DMS 273 treated with DMSO at 0.1 percent for 48 hours (cell line): Measurements from ENCODE around the gene SNTG2.
"Not testable (repeated sequence)": the region's sequence is repeated elsewhere in the genome, so short reads cannot be mapped to it uniquely, and the experiment has no call there.

ENCODE experiments used
- DNase-seq: peaks from one replicate; lab custom pipeline; 2025; lab: John Stamatoyannopoulos, UW

The SNTG2 gene

DNA sequence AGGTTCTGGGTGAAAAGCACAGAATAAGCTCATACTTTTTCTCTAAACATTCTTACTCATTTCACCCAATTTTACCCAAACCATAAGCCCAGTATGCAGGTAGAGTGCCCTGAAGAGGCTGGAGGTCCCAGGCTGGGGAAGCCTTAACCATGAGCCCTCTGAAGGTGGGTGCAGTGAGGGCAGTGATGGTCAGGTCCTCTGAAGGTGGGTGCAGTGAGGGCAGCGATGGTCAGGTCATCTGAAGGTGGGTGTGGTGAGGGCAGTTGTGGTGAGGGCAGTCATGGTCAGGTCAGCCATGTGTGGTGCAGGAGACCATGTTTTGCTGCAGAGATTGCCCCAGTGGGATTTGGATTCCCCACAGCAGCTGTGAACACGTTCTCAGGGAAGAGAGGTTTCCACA lies 148.8 kb downstream of the SNTG2 start:
- no peak for DNase-seq

DNA sequence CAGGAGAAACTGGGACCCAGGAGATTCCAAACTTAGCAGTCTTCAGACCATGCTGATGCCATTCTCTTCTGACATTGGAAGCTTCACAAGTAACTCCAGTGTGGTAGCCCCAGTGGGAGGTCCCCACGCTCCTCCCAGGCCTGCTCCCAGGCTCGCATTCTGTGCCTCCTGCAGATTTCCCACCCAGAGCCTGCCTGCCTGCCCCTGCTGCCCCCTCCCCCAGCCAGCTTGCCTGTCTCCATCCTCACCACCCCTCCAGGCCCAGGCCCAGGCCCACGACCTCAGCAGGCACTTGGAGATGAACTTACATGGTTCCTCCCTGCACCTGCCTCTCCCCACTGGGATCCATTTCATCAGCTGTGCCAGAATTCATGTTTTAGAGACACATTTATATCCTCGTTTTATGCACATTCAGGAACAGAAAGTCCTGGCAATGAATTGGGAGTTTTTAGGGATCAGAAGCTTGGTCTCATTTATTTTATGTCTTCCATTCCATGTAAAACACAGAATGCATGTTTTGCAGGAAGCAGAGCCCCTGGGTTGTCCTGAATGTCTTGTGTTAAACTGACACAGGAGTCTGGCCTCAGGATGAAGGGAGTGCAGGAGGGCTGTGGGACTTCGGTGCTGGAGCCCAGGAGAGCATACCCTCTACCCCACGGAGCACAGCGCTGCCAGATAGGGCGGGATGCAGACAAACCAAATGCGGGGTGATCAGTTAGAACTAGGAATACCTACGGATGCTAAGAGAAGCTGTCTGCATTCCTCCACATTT lies 150.5 kb downstream of the SNTG2 start:
- no peak for DNase-seq

DNA sequence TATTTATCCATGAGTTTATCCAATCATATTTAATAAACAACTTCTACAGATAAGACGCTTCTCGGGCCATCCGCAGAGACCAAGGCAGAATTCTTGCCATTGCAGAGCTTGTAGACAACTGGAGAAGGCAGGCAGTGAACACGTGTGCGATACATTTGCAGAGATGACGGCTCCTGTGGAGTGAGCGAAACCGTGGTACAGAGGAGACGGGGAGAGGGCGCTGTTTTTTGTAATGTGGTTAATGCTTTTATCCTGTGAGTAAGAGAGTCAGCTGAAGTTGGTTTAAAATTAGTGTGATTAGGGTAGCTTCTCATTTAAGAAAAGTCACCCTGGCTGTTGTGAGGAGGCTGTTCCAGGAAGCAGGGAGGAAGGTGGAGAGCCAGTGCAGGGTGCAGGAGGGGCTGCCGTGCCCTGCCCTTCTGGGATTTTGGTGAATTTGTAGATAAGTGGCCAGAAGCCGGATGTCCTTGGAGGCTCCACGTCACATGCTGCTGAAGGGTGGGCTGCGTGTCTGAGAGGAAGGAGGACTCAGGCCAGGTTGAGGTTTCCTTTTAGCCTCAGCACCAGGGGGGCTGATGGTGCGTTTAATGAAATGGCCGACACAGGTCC lies 151.4 kb downstream of the SNTG2 start:
- no peak for DNase-seq

DNA sequence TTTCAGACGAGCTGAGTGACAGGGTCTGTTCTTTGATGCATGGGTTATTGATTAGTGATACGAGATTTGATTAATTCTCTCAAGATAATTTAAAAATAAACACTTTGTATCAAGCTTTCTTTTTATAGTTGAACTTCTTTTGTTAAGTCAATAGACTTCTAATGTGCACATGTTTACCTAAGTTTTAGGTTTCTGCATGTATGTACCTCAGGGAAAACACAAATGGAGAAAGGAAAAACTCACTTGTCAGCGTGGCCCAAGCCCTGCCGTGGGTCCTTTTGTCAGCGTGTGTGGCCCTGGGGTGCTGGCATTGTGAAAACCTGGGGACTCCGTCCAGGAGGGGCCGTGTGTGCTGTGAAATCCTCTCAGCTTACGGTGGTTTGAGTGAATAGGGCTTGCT lies 153.7 kb downstream of the SNTG2 start:
- DNase-seq: no peak

DNA sequence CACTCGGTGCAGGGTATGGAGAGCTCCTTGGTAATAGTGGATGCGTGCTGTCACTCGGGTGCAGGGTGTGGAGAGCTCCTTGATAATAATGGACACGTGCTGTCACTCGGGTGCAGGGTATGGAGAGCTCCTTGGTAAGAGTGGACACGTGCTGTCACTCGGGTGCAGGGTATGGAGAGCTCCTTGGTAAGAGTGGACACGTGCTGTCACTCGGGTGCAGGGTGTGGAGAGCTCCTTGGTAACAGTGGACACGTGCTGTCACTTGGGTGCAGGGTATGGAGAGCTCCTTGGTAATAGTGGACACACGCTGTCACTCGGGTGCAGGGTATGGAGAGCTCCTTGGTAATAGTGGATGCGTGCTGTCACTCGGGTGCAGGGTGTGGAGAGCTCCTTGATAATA lies 155.7 kb downstream of the SNTG2 start:
- not testable (repeated sequence) for DNase-seq

DNA sequence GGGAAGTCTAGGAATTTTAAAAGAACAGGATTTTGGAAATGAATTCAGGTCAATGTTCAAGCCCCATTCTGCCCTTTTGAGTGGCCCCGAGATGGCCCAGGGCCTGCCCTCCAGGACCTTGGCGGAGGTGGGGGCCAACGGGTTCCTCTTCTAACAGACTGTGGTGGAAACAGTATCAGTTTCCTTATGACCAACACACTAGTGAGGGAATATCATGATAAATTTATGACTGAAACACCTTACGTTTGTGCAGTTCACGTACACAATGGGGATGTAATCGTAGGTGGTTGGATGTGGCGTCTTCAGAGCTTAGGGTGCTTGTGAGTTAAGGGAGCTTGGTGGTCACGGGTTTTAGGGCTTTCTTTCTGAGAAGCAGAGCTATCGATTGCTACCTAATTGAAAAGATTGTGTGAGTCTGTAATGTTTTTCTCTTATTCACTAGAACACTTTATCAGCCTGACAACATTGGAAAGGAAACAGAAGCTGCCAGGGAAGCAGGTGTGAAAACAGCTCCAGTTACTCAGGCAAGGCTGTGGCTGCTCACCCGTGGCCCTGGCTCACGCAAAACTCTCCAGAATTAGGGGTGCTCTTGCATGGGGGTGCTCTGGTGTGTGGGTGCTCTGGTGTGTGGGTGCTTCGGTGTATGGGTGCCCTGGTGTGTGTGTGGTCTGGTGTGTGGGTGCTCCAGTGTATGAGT lies 165.3 kb downstream of the SNTG2 start:
- DNase-seq: no peak

DNA sequence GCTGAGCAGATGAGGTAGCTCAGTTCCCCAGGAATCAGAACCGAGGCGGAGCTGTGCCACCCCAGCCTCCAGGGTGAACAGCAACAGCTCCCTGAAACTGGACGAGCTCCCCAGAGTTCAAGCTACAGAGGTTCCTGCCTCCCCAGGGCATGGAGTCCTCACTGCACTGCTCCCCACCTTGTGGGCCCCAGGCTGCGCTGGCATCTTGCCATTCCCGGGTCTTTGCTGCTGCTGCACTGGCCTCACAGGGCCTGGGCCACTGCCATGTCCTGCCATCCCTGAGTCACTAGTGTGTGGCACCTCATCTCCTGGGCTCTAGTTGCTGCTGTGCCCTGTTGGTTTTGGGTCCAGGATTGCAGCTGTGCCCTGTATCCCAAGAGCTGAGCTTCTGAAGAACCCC lies 166.9 kb downstream of the SNTG2 start:
- no peak for DNase-seq

DNA sequence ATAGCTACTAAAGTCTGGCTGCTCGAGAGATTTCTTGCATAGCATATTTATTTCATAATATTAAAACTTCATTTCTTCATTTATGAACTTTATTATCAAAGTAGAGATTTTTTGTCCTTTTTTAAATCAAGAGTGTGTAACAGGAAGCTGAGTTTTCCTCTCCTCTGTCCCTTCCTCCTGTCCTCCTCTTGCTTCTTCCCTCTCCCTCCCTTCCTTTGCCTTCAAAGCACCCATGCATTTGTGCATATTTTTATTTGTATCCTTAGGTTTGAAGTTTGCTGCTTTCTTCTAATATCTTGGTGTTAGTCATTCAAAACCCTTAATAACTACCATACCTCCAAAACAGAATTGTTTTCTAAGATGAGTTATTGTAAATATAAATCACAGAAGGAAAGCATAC lies 174.6 kb downstream of the SNTG2 start:
- DNase-seq: no peak

DNA sequence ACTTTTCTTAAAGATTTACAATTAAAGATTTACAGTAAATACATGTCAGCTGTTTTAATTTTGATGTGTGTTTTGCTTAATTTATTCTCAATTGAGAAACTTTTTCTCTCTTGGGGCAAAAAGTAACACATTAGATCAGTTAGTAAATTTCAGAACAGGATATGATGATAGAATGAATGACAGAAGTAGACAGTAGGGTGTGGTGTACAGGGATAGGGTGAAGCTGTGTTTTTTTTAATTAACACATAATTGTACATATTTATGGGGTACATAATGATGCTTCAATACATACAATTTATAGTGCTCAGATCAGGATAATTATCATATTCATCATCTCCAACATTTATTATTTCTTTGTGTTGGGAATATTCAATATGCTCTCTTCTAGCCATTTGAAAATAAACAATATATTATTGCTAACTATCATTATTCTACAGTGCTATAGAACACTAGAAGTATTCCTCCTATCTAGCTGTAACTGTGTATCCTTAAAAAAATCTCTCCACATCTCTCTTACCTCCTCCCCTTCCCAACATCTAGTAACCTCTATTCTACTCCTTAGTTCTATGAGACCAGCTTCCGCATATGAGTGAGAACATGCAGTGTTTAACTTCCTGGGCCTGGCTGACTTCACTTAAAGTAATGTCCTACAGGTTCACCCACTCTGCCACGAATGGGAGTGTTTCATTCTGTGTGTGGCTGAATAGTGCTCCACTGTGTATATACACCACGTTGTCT lies 175.2 kb downstream of the SNTG2 start:
- no peak for DNase-seq

DNA sequence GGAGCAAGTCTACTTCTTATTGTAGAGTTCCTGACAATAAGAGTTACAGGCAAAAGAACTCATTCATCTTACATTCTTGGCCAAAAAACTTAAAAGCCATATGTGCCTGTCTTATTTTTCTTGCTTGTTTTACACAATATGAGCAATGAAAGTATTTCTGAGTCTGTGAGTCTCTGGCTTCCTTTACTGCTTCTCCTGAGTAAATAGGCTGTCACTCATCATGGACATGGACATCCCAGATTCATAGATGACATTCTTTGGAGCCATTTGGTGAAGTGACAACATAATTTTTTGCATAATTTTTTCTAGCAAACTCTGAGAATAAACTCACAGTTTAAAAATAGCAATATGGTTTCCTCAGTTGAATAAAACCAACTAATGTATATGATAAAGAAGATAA lies 179.3 kb downstream of the SNTG2 start:
- no peak for DNase-seq

DNA sequence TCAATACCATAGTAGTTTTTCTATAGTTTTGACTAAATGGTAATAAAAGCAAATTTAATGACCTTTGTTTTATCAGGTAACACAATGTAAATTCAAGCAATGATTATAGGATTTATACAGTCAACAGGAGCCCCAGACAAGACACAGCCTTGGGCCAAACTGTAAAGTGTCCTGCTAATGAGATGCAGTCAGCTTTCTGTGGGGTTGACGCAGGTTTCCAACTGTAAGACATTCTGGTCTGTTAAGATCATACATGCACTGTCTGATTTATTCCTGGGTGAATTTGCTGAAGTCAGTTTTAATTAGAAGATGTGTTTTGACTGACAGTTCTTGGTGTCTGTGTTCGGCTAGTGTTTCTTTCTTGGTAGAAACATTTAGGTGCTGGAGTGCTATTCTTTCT lies 180.3 kb downstream of the SNTG2 start:
- DNase-seq: no peak

DNA sequence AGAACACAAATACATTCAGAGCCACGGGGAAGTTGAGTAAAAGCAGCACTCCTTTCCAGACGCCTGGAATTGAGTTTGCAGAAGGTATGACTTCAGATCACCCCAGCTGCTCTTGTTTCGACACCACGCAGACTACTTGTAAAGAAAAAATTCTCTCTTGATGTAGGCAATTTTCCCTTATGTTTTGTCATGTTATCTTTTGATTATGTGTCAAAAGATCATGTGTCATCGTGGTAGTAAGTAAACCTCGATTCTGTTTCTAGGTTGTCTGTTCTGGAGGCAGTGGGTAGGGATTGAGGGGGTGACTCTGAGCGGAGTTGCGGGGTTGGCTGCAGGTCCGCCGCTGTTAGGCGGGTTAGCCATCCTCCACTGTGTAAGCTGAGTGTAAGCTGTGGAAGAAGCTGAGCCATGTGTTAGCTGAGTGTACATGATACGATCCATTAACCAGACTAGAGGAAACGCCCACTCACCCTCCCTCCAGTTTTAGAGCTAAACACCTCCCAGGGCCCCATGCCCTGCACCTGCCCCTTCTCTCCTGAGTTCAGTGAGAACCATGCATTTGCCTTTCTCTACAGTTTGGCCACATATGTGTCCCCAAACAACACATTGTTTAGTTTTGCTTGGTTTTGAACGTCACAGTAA lies 181.8 kb downstream of the SNTG2 start:
- no peak for DNase-seq

DNA sequence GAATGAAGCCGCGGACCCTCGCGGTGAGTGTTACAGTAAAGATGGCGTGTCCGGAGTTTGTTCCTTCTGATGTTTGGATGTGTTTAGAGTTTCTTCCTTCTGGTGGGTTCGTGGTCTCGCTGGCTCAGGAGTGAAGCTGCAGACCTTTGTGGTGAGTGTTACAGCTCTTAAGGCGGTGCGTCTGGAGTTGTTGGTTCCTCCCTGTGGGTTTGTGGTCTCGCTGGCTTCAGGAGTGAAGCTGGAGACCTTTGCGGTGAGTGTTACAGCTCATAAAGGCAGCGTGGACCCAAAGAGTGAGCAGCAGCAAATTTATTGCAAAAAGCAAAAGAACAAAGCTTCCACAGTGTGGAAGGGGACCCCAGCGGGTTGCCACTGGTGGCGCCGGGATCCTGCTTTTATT lies 183.2 kb downstream of the SNTG2 start:
- not testable (repeated sequence) for DNase-seq

DNA sequence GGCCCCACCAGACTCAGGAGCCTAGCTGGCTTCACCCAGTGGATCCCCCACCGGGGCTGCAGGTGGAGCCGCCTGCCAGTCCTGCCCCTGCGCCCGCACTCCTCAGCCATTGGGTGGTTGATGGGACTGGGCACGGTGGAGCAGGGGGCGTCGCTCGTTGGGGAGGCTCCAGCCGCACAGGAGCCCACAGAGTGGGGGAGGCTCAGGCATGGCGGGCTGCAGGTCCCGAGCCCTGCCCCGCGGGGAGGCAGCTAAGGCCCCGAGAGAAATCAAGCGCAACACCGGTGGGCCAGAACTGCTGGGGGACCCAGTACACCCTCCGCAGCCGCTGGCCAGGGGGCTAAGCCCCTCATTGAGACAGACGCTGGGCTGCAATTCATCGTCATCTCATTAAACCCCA lies 184.0 kb downstream of the SNTG2 start:
- DNase-seq: no peak

DNA sequence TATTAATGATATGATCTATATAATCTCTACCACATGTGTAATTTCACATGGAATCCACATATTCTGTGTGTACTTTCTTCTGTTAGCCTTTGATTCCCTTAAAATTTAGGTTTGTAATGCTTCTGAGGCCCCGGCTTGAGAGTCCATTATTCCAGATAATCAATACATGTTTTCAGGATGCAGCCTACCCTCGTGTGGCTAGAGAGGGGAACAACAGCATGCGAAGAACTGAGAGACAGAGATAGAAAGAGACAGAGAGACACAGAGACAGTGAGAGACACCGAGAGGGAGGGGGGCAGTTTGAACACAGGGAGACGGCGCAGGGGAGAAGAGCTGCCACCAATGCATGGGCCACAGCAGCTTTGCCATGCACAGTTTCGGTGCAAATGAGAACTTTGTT lies 185.4 kb downstream of the SNTG2 start:
- no peak for DNase-seq

DNA sequence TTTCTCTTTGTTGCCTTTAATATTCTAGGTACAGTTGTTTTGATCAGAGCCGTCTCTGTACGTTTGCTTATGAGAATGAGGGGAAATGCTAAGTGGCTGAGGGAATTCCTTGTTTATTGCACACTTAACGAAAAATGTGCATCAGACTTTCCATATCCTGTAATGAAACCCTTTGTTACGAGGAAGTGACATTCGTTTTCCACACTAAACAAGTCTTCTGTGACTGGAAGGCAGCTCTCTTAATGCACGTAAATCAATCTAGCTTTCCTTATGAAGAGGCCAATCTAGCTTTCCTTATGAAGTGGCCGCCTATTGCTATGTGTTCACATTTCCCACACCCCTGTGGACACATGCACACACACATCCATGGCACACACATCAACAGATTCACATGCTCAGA lies 186.2 kb downstream of the SNTG2 start:
- DNase-seq: no peak

DNA sequence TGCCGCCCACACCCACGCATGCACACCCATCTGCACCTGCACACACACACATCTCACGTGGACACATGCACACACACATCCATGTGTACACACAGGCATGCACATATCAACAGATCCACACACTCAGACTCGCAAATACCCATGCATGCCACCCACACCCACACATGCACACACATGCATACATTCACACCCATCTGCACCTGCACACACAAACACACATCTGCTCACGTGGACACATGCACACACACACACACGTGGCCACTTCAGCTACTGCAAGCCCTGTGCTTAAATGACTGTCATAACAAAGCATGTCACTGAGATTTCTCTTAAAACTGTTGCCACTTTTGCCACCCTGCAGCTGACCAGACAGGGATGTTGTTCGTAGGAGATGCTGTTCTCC lies 186.6 kb downstream of the SNTG2 start:
- DNase-seq: no peak

DNA sequence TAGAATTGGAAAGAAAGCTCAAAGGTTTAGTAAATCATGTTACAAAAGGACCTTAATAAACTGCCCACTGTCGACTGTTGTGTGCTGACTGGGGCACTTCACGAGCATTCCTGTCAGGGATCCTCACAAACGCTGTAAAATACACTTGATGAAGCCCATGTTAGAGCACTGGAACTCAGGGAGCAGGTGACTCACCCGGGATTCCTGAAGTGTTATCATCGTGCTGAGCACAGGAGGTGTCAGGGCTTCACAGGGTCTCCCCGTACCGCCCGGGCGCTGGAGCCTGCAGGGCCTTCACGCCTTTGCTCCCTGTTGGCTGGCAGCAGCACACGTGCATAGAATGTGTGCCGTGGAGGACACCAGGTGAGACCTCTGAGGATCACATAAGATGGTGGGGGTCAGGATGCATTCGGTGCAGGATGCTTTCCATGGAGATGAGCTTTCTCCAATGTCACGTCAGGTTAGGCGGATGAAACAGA lies 187.3 kb downstream of the SNTG2 start:
- no peak for DNase-seq

DNA sequence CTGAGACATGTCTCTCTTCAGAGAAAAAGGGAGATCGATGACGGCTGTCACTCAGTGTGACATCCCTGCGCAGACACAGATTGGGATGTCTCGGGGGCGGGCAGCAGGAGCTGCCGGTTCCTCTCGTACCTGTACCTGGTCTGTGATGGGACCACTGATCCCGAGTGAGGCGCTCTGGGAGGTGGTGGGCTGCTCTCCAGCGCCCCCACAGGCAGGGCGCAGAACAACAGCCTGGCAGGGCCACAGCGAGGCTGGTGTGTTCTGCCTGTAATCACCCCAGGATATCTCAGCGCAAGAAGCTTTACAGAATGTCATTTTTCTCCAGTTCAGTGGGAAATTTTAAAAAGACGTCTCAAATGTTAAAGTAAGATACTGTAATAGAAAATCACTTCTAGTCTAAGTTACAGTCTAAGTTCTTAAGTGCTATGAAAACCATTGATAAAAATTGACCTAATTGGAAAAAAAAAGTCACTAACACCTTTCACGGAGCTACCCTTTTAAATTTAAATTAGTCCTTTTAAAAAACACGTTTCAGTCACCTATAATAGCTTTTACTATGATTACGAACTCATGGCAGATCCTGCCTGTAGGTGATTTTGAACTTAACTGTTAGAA lies 189.8 kb downstream of the SNTG2 start:
- no peak for DNase-seq

DNA sequence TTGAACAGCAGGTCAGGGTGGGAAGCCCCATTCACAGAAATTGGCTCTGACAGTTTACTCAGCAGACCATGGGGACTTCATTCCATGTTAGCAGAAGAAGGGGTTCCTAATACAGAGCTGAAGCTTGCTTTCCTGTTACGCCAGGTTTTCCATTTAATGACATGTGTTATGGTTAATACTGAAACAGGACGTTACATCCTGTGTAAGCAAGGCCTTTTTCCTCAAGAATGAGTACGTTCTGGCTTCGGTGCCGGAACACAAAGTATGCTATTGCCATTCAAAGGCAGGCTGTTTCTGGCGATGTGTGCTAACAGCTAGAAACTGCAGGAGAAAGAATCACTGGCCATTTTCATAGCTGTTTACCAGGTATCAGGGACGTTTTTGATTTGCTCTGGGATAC lies 190.4 kb downstream of the SNTG2 start:
- DNase-seq: no peak

DNA sequence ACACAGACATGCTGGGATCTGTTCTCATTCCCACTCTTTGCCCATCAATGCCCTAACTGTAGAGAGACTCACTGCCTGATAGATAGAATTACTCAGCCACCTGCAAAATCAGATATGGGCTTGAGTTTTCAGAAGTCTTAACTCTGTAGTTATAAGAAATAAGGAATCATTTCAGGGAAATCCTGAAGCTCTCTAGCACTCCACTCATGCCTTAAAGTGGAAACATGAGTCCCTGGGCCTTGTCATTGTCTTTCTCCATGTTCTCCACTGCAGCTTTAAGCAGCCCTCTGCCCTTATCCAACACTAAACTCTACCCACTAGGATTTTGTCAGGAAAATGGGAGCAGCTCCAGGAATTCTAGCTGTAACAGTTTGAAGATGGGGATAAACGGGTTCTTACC lies 192.5 kb downstream of the SNTG2 start:
- no peak for DNase-seq
